ELR (cell line): ENCODE measurements around the gene ZNF620.
"Not testable (repeated sequence)": the region's sequence is repeated elsewhere in the genome, so short reads cannot be mapped to it uniquely, and the experiment has no call there.

Experiments used
- DNase-seq: peaks from one replicate; pipeline ENCODE4 v3.0.0-alpha.2; 2015; ENCODE audit warnings: low read depth

ZNF620 gene

GRCh38 chr3:40502034-40502433 is 3.8 kb upstream of the ZNF620 start:
- DNase-seq = no peak

GRCh38 chr3:40504636-40505430 is 1.0 kb upstream of the ZNF620 start:
- DNase-seq = peak; percentile 98

GRCh38 chr3:40511031-40511718 is 5.3 kb downstream of the ZNF620 start:
- DNase-seq = no peak

- DNase-seq = peak; percentile 18
Observed at GRCh38 chr3:40516201-40516600, 10.4 kb downstream of the ZNF620 start.

GRCh38 chr3:40518067-40518466 is 12.2 kb downstream of the ZNF620 start:
- no peak for DNase-seq

- DNase-seq = no peak
Observed at GRCh38 chr3:40518848-40519247, 13.0 kb downstream of the ZNF620 start.

GRCh38 chr3:40521254-40521653 is 15.4 kb downstream of the ZNF620 start:
- DNase-seq = no peak

GRCh38 chr3:40523781-40524180 is 17.9 kb downstream of the ZNF620 start:
- DNase-seq = no peak

GRCh38 chr3:40524222-40524567 is 18.4 kb downstream of the ZNF620 start:
- no peak for DNase-seq

- DNase-seq = peak; percentile 86
Observed at GRCh38 chr3:40524568-40525285, 18.9 kb downstream of the ZNF620 start, which contains the start of gene ZNF621. Gene ZNF621, plus strand, starts transcription at chr3:40524960. Its CDS starts 881 bp downstream, at chr3:40525841.

GRCh38 chr3:40528426-40528825 is 22.6 kb downstream of the ZNF620 start:
- no peak for DNase-seq

- DNase-seq = peak; percentile 8
Observed at GRCh38 chr3:40532252-40532651, 26.4 kb downstream of the ZNF620 start.

- DNase-seq = no peak
Observed at GRCh38 chr3:40534283-40534682, 28.4 kb downstream of the ZNF620 start.

- peak; percentile 66 for DNase-seq
Observed at GRCh38 chr3:40546816-40547215, 41.0 kb downstream of the ZNF620 start.

GRCh38 chr3:40550167-40550566 is 44.3 kb downstream of the ZNF620 start:
- no peak for DNase-seq

GRCh38 chr3:40557575-40558161 is 51.8 kb downstream of the ZNF620 start:
- DNase-seq = no peak

- DNase-seq = not testable (repeated sequence)
Observed at GRCh38 chr3:40562482-40562881, 56.6 kb downstream of the ZNF620 start.

- DNase-seq = not testable (repeated sequence)
Observed at GRCh38 chr3:40565629-40566028, 59.8 kb downstream of the ZNF620 start.

GRCh38 chr3:40566694-40567093 is 60.9 kb downstream of the ZNF620 start:
- no peak for DNase-seq
